SJCRH30 (cell line): ENCODE measurements around the gene ABHD4. TPM values are rescaled to one million over a fixed set of nuclear protein-coding genes. Genes with fewer than 3 reads are reported as not detected.

Experiments
- DNase-seq, 2 experiments: peaks; one replicate each; pipeline ENCODE4 v3.0.0-alpha.2; 2015 to 2020
- H3K27ac ChIP-seq: fragments of 250-450 bp; sonication (Bioruptor Pico); 2 replicates; pipeline ENCODE4 v1.5.1; 2020; ENCODE audit warnings: mild to moderate bottlenecking, moderate library complexity
- H3K27me3 ChIP-seq: fragments of 250-450 bp; sonication (Bioruptor Pico); 2 replicates; pipeline ENCODE4 v1.5.1; 2020; ENCODE audit warnings: mild to moderate bottlenecking, moderate library complexity
- H3K36me3 ChIP-seq: fragments of 250-450 bp; sonication (Bioruptor Pico); 2 replicates; pipeline ENCODE4 v1.5.1; 2020; ENCODE audit warnings: mild to moderate bottlenecking, moderate library complexity
- H3K4me1 ChIP-seq: fragments of 250-450 bp; sonication (Bioruptor Pico); 2 replicates; pipeline ENCODE4 v1.5.1; 2020; ENCODE audit warnings: mild to moderate bottlenecking, moderate library complexity
- H3K4me3 ChIP-seq: fragments of 250-450 bp; sonication (Bioruptor Pico); 2 replicates; pipeline ENCODE4 v1.5.1; 2020; ENCODE audit warnings: mild to moderate bottlenecking, moderate library complexity
- H3K9me3 ChIP-seq: fragments of 250-450 bp; sonication (Bioruptor Pico); replicated peaks from 2 replicates; pipeline ENCODE4 v1.5.1; 2020; ENCODE audit warnings: mild to moderate bottlenecking, moderate library complexity
- total RNA-seq: library from RNA; depleted of rRNA; stranded (reverse); fragments of >200 nt; shearing (Covaris generic); gene quantifications from 2 replicates; pipeline ENCODE4 v1.2.3, GENCODE V29; 2014

ABHD4 gene
- total RNA-seq, 1 experiment from 2014 or later = 7.2 TPM

DNA sequence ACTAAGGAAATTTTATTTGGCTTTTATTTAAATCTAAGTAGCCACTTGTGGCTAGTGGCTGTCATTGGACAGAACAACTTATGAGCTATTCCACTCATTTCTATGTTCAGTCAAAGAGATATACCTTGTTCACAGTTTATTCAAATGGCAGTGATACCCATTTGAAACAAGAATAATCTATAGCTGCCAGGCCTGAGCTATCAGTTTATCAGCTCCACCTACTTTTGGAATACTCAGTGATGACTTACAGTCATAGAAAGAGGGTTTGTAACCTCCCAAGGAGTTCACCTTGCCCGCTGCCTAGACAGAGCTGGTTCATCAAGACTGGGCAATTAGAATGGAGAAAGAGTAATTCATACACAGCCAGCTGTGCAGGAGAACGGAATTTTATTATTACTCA, 4.5 kb upstream of the ABHD4 start:
- no peaks in the 10 kb centered on the region for H3K27me3 ChIP-seq
- H3K4me1 ChIP-seq = no peaks in the 10 kb centered on the region
- no peaks in the 10 kb centered on the region for H3K9me3 ChIP-seq
- H3K36me3 ChIP-seq = no peaks in the 10 kb centered on the region
- no peak for DNase-seq
- H3K27ac ChIP-seq = no peak overlapping the region
- H3K4me3 ChIP-seq = no peak overlapping the region

DNA sequence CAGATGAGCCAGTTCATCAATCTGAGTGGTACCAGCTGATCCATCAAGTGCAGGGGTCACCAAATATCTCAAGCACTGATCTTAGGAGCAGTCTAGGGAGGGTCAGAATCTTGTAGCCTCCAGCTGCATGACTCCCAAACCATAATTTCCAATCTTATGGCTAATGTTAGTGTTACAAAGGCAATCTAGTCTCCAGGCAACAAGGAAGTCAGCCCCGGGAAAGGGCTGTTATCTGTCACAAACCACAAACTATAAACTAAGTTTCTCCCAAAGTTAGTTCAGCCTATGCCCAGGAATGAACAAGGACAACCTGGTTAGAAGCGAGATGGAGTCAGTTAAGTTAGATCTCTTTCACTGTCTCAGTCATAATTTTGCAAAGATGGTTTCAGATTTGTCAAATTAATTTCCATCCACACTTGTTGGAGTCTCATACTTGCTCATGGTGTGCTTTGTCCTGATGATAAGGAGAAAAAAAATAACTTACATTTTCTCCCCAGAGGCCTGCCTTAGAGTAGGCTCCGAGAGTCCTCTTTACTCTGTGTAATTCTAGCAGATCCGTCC, 3.9 kb upstream of the ABHD4 start:
- Histone ChIP-seq H3K27me3 (no peaks in the 10 kb centered on the region), H3K27ac (no peak overlapping the region), H3K4me3 (no peak overlapping the region), H3K9me3 (no peaks in the 10 kb centered on the region), H3K4me1 (peaks cover 4% of the 10 kb centered on the region), H3K36me3 (no peaks in the 10 kb centered on the region)
- no peak for DNase-seq

DNA sequence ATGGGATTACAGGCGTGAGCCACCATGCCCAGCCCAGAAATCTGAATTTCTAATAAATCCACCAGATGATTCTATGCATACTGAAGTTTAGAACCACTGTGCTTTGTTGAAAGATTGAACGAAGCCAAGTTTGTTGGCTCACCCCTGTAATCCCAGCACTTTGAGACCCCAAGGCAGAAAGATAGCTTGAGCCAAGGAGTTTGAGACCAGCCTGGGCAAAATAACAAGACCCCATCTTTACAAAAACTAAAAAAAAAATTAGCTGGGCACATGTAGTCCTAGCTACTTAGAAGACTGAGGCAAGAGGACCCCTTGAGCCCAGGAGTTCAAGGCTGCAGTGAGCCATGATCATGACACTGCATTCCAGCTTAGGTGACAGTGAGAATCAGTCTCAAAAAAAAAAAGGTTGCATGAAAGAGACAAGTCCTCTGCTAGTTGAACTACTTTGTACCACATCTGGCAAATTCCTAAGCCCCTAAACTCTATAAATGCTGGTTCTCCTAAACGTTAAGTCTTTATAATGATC, 1.7 kb upstream of the ABHD4 start:
- DNase-seq = no peak
- no peak overlapping the region for H3K27ac ChIP-seq

GRCh38 chr14:22597265-22597664, 835 bp upstream of the ABHD4 start:
- no peak for DNase-seq
- no peak overlapping the region for H3K27ac ChIP-seq
- H3K27me3 ChIP-seq = no peaks in the 10 kb centered on the region
- H3K4me1 ChIP-seq = peaks cover 7% of the 10 kb centered on the region
- H3K4me3 ChIP-seq = no peak overlapping the region
- H3K9me3 ChIP-seq = no peaks in the 10 kb centered on the region
- no peaks in the 10 kb centered on the region for H3K36me3 ChIP-seq

More for the DNA sequence above, 1.7 kb upstream of the ABHD4 start:
- peaks cover 7% of the 10 kb centered on the region for H3K4me1 ChIP-seq
- H3K27me3 ChIP-seq = no peaks in the 10 kb centered on the region
- H3K9me3 ChIP-seq = no peaks in the 10 kb centered on the region
- no peak overlapping the region for H3K4me3 ChIP-seq
- no peaks in the 10 kb centered on the region for H3K36me3 ChIP-seq

DNA sequence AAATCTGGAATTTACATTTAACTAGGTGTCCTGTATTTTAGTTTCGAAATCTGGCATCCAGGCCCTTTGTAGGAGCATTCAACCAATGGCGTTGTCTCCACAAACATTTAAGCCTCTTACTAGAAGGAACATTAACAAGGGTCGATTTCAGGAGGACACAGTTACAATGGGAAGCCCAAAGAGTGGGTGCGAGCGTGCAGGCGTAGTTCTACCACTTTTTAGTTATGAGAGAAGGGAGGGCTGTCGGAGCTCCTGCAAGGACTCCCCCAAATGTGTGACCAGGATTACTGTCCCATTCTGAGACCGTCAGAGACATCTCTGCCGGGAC, 365 bp upstream of the ABHD4 start:
- Histone ChIP-seq H3K4me3 (peak overlapping the region; percentile 66), H3K4me1 (peaks cover 7% of the 10 kb centered on the region), H3K36me3 (no peaks in the 10 kb centered on the region), H3K27ac (no peak overlapping the region), H3K27me3 (no peaks in the 10 kb centered on the region), H3K9me3 (no peaks in the 10 kb centered on the region)
- no peak for DNase-seq

- Histone ChIP-seq H3K27me3 (no peaks in the 10 kb centered on the region), H3K4me1 (peaks cover 7% of the 10 kb centered on the region), H3K9me3 (no peaks in the 10 kb centered on the region), H3K27ac (peak overlapping the region; percentile 12; the same call in 1 of the 2 replicates), H3K4me3 (peak overlapping the region; percentile 66), H3K36me3 (0 out of 2 replicates have a peak, but pooled peaks cover 3% of the 10 kb centered on the region)
- DNase-seq = no peak
Observed at GRCh38 chr14:22598896-22599244, 770 bp downstream of the ABHD4 start.

GRCh38 chr14:22599349-22599748, 1.2 kb downstream of the ABHD4 start:
- no peaks in the 10 kb centered on the region for H3K9me3 ChIP-seq
- peak overlapping the region; percentile 66; the same call in 1 of the 2 replicates for H3K4me3 ChIP-seq
- H3K27me3 ChIP-seq = no peaks in the 10 kb centered on the region
- 0 out of 2 replicates have a peak, but pooled peaks cover 3% of the 10 kb centered on the region for H3K36me3 ChIP-seq
- peaks cover 7% of the 10 kb centered on the region for H3K4me1 ChIP-seq
- DNase-seq = no peak
- H3K27ac ChIP-seq = no peak overlapping the region

DNA sequence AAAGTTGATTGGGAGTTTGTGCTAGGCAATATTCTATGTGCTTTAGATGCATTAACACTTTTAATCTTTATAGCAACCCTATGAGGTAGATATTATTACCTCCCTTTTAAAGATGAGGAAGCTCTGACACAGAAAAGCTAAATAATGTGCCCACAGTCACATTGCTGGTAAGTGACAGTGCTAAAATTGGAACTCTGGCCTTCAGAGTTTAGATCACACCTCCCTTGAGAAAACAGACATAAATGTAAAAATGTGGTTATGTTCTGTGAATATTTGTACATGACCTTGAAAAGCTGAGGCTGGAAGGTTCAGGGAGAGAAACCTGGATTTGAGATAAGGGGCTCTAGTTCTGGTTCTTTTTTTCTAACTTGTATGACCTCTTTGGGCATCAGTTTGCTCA, 1.9 kb downstream of the ABHD4 start:
- DNase-seq = no peak

DNA sequence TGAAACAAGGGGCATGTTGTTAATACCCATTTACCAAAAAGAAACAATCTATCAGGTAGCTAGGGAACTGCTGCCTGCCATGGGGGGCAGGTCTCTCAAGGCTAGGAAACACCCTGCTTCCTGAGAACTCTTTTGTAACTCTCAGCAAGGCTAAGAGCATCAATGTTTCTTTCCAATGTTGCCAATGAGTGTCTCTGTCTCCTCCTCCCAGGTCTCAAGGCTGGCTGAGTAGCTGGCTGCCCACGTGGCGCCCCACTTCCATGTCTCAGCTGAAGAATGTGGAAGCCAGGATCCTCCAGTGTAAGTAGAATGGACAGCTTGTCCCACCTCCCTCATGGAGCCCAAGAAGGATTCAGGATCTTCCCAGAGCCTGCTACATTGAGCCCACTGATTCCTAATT, 3.4 kb downstream of the ABHD4 start:
- Histone ChIP-seq H3K27ac (no peak overlapping the region), H3K4me1 (peaks cover 15% of the 10 kb centered on the region), H3K36me3 (peaks cover 7% of the 10 kb centered on the region), H3K4me3 (no peak overlapping the region), H3K9me3 (no peaks in the 10 kb centered on the region), H3K27me3 (no peaks in the 10 kb centered on the region)
- DNase-seq = no peak

More for the DNA sequence above, 1.9 kb downstream of the ABHD4 start:
- Histone ChIP-seq H3K4me1 (peaks cover 7% of the 10 kb centered on the region), H3K27me3 (no peaks in the 10 kb centered on the region), H3K27ac (no peak overlapping the region), H3K36me3 (0 out of 2 replicates have a peak, but pooled peaks cover 3% of the 10 kb centered on the region), H3K4me3 (no peak overlapping the region), H3K9me3 (no peaks in the 10 kb centered on the region)

DNA sequence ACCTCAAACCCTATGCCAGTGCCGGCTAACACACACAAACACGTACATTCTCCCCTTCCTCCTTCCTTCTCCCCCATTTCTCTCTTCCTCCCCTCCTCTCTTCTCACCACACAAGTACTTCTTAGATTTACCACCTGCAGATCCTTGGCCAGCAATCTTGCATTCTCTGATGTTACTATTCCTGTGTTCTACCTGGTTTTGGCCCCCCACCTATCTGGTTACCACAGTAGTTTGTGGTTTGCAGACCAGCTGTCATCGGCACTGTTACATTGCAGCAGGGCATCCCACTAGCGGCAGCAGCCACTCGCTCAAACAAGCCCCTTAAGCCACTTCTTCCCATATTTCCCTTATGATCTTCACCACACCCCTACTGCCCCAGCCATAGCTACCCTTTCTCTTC, 3.9 kb downstream of the ABHD4 start:
- Histone ChIP-seq H3K27me3 (no peaks in the 10 kb centered on the region), H3K4me3 (no peak overlapping the region), H3K4me1 (peaks cover 20% of the 10 kb centered on the region), H3K9me3 (no peaks in the 10 kb centered on the region), H3K27ac (no peak overlapping the region), H3K36me3 (peaks cover 11% of the 10 kb centered on the region)
- peak in 1 of 2 experiments; percentile 37 for DNase-seq

GRCh38 chr14:22602862-22603261, 4.8 kb downstream of the ABHD4 start:
- Histone ChIP-seq H3K36me3 (peaks cover 11% of the 10 kb centered on the region), H3K4me1 (peaks cover 29% of the 10 kb centered on the region), H3K9me3 (no peaks in the 10 kb centered on the region), H3K4me3 (no peak overlapping the region), H3K27me3 (no peaks in the 10 kb centered on the region), H3K27ac (no peak overlapping the region)
- DNase-seq = no peak

DNA sequence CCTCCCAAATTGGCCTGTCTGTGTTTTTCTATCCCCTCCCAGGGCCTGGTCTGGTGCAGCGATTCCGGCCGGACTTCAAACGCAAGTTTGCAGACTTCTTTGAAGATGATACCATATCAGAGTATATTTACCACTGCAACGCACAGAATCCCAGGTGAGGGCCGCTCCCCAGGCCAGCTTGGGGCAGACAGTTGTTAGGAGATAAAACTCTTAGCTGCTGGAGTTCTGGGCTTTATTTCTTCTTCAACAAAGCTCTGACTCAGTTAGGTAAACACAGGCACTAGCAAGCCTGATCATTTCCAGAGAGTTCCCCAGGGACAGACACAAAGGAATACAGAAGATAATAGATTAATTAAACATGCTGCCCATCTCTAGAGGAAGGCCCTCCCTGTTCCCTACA, 8.3 kb downstream of the ABHD4 start:
- peaks cover 24% of the 10 kb centered on the region for H3K4me1 ChIP-seq
- no peak overlapping the region for H3K4me3 ChIP-seq
- no peaks in the 10 kb centered on the region for H3K27me3 ChIP-seq
- peak overlapping the region; percentile 80 for H3K27ac ChIP-seq
- H3K9me3 ChIP-seq = no peaks in the 10 kb centered on the region
- peaks cover 29% of the 10 kb centered on the region for H3K36me3 ChIP-seq
- DNase-seq = no peak

- no peak overlapping the region for H3K4me3 ChIP-seq
- H3K36me3 ChIP-seq = peaks cover 29% of the 10 kb centered on the region
- H3K27me3 ChIP-seq = no peaks in the 10 kb centered on the region
- peaks cover 25% of the 10 kb centered on the region for H3K4me1 ChIP-seq
- DNase-seq = peak; percentile 84 to 89
- H3K9me3 ChIP-seq = no peaks in the 10 kb centered on the region
- H3K27ac ChIP-seq = peak overlapping the region; percentile 80
Observed at GRCh38 chr14:22607291-22607690, 9.2 kb downstream of the ABHD4 start.

- 0 out of 2 replicates have a peak, but pooled peaks cover 2% of the 10 kb centered on the region for H3K9me3 ChIP-seq
- DNase-seq = no peak
Observed at GRCh38 chr14:22610931-22611330, 12.8 kb downstream of the ABHD4 start.

DNA sequence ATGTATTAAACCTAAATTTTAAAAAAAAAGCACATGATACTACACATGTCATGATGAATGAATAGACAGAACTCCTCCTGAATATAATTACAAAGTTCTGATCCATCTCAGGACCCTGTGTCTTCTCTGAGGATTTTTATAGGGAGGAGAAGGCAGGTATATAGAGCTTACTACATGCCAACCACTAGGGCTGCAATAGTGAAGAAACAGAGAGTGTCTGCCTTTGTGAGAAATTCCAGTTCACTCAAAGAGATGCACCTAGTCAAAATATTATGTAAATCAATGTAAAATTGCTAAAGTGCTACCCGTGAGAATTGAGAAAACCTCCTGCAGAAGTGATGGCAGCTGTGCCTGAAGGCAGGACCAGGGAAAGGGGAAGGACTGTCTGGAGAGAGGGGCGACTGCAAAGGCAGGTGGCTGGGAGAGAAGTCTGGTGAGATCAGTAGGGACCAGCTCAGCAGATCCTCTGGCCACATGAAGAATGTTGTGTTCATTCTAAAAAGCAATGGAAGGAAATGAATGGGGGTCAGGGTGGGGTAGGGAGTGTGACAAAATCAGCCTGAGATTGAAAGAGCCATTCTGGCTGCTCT, 15.1 kb downstream of the ABHD4 start:
- Histone ChIP-seq H3K27me3 (no peaks in the 10 kb centered on the region), H3K4me1 (peaks cover 21% of the 10 kb centered on the region), H3K36me3 (peaks cover 18% of the 10 kb centered on the region; the same call in 1 of the 2 replicates), H3K4me3 (no peak overlapping the region), H3K27ac (peak overlapping the region; percentile 90), H3K9me3 (peaks cover 3% of the 10 kb centered on the region; the same call in 1 of the 2 replicates)
- peak; percentile 58 to 62 for DNase-seq

More at GRCh38 chr14:22610931-22611330, 12.8 kb downstream of the ABHD4 start:
- peaks cover 43% of the 10 kb centered on the region for H3K4me1 ChIP-seq
- no peaks in the 10 kb centered on the region for H3K27me3 ChIP-seq
- no peak overlapping the region for H3K4me3 ChIP-seq
- H3K27ac ChIP-seq = no peak overlapping the region
- peaks cover 26% of the 10 kb centered on the region for H3K36me3 ChIP-seq
